ENCODE measurements around the gene SRRD.

Gene SRRD

DNA sequence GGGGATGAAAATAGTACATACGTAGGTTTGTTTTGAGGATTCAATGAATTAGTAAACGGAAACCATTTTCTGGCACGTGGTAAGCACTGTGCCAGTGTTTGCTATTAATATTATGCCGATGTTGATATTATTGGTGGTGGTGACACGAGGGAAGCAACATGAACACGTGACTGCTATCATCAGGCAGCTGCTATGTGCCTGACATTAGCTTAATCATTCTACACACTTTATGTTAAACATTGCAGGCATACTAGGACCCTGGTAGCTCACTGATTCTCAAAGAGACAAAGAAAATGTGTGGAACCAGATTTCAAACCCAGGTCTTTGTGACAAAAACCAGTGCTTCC is 656 bp downstream of the SRRD start:
- Histone ChIP-seq H3K36me3 (ENCODE audit: insufficient read depth, low read length) (peaks cover 10% of the 10 kb centered on the region; the same call in 1 of the 2 replicates), H2AFZ (ENCODE audit: low read length, unreplicated experiment) (no peak overlapping the region), H3K27ac (ENCODE audit: low read depth, low read length) (peak overlapping the region; percentile 44; the same call in 1 of the 2 replicates), H3K27me3 (ENCODE audit: insufficient read depth, low read length) (no peaks in the 10 kb centered on the region), H3K4me3 (ENCODE audit: low read depth, low read length) (peak overlapping the region; percentile 85), H3K79me2 (ENCODE audit: control insufficient read depth, insufficient read depth, low read length, unreplicated experiment) (peaks cover 25% of the 10 kb centered on the region), H3K4me1 (ENCODE audit: control insufficient read depth, insufficient read depth, low read length, unreplicated experiment) (peaks cover 8% of the 10 kb centered on the region)

DNA sequence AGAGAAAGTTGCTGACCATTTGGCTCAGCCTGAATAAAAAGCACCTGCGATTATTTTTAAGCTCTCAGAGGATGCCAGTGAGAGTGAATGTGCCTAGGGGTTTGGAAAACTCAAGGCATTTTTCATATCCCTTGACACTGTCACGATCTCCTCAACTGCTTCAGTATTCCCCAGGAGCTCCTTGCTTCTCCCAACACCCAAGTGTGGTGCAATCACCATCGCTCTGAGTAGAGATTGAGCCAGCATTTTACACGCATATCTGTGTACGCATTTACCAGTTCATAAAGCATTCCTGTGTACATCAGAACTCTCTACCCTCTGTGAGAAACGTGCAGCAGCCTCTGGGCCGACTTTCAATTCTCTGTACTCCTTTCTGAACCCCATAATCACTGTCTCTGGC is 1.3 kb downstream of the SRRD start:
- peaks cover 25% of the 10 kb centered on the region for H3K79me2 ChIP-seq (ENCODE audit: control insufficient read depth, insufficient read depth, low read length, unreplicated experiment)
- H3K4me1 ChIP-seq (ENCODE audit: control insufficient read depth, insufficient read depth, low read length, unreplicated experiment) = peaks cover 8% of the 10 kb centered on the region
- peaks cover 10% of the 10 kb centered on the region; the same call in 1 of the 2 replicates for H3K36me3 ChIP-seq (ENCODE audit: insufficient read depth, low read length)
- H3K27ac ChIP-seq (ENCODE audit: low read depth, low read length) = no peak overlapping the region
- H3K4me3 ChIP-seq (ENCODE audit: low read depth, low read length) = peak overlapping the region; percentile 85
- H2AFZ ChIP-seq (ENCODE audit: low read length, unreplicated experiment) = no peak overlapping the region
- H3K27me3 ChIP-seq (ENCODE audit: insufficient read depth, low read length) = no peaks in the 10 kb centered on the region

DNA sequence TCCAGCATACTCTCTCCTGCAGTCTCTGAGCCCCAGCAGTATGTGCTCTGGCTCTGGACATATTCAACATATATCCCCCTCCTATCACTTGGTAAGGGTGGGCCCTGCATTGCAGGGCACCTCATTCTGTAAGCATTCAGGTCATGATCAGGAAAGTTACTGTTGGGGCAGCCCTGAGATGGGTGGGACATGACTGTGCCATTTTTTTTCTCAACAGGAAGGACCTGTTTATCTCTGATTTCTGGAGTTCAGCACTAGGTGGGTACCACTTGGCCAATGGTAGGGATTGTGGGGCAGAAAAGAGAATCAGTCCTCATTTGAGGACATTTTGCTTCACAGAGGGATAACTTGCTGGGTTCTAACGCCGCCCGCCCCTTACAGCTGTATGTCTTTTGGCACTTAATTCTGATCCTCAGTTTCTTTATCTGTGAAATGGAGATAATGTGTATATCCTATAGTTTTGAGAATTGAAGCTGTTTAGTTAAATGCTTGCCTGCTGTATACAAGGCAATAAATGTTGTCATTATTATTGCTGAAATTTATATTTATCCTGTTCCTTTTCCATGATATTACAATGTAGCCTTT is 2.2 kb downstream of the SRRD start:
- Histone ChIP-seq H3K4me3 (ENCODE audit: low read depth, low read length) (no peak overlapping the region), H3K79me2 (ENCODE audit: control insufficient read depth, insufficient read depth, low read length, unreplicated experiment) (peaks cover 24% of the 10 kb centered on the region), H3K27me3 (ENCODE audit: insufficient read depth, low read length) (no peaks in the 10 kb centered on the region), H3K27ac (ENCODE audit: low read depth, low read length) (no peak overlapping the region), H2AFZ (ENCODE audit: low read length, unreplicated experiment) (no peak overlapping the region), H3K4me1 (ENCODE audit: control insufficient read depth, insufficient read depth, low read length, unreplicated experiment) (peaks cover 8% of the 10 kb centered on the region), H3K36me3 (ENCODE audit: insufficient read depth, low read length) (peaks cover 10% of the 10 kb centered on the region; the same call in 1 of the 2 replicates)

DNA sequence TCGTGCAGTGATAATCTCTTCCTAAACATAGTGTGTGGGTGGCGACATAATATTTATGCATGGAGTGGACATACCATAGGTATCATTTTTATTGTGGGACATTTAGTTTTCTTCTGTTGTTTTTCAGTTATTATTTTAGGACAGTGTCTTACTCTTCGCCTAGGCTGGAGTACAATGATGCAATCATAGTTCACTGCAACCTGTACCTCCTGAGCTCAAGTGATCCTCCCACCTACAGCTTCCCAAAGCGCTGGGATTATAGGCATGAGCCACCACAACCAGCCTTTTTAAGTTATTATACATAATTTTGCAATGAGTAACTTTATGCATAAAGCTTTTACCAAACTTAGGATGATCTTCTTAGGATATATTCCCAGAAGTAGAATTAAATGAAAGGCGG is 2.7 kb downstream of the SRRD start:
- H3K4me1 ChIP-seq (ENCODE audit: control insufficient read depth, insufficient read depth, low read length, unreplicated experiment) = peaks cover 8% of the 10 kb centered on the region
- no peaks in the 10 kb centered on the region for H3K27me3 ChIP-seq (ENCODE audit: insufficient read depth, low read length)
- no peak overlapping the region for H2AFZ ChIP-seq (ENCODE audit: low read length, unreplicated experiment)
- peaks cover 10% of the 10 kb centered on the region; the same call in 1 of the 2 replicates for H3K36me3 ChIP-seq (ENCODE audit: insufficient read depth, low read length)
- H3K4me3 ChIP-seq (ENCODE audit: low read depth, low read length) = no peak overlapping the region
- peaks cover 20% of the 10 kb centered on the region for H3K79me2 ChIP-seq (ENCODE audit: control insufficient read depth, insufficient read depth, low read length, unreplicated experiment)
- H3K27ac ChIP-seq (ENCODE audit: low read depth, low read length) = no peak overlapping the region

DNA sequence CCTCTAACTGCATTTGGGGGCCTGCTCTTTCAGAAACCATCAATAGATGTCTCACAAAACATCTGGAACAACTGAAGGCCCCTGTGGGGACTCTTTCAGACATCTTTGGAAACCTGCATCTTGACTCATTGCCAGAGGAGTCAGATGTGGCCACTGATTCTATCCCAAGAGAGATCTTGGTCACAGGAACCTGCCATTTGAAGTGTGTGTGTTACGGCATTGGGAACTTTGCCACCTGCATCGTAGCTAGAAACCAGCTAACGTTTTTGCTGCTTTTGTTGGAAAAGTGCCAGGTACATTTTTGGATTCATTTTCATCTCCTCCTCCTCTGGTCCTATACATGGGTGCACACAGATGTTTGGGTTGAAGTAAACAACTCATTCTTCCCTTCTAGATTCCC is 4.3 kb downstream of the SRRD start:
- no peak overlapping the region for H2AFZ ChIP-seq (ENCODE audit: low read length, unreplicated experiment)
- peaks cover 12% of the 10 kb centered on the region for H3K79me2 ChIP-seq (ENCODE audit: control insufficient read depth, insufficient read depth, low read length, unreplicated experiment)
- H3K4me3 ChIP-seq (ENCODE audit: low read depth, low read length) = no peak overlapping the region
- H3K27me3 ChIP-seq (ENCODE audit: insufficient read depth, low read length) = no peaks in the 10 kb centered on the region
- H3K27ac ChIP-seq (ENCODE audit: low read depth, low read length) = no peak overlapping the region
- peaks cover 13% of the 10 kb centered on the region; the same call in 1 of the 2 replicates for H3K36me3 ChIP-seq (ENCODE audit: insufficient read depth, low read length)
- peaks cover 4% of the 10 kb centered on the region for H3K4me1 ChIP-seq (ENCODE audit: control insufficient read depth, insufficient read depth, low read length, unreplicated experiment)

DNA sequence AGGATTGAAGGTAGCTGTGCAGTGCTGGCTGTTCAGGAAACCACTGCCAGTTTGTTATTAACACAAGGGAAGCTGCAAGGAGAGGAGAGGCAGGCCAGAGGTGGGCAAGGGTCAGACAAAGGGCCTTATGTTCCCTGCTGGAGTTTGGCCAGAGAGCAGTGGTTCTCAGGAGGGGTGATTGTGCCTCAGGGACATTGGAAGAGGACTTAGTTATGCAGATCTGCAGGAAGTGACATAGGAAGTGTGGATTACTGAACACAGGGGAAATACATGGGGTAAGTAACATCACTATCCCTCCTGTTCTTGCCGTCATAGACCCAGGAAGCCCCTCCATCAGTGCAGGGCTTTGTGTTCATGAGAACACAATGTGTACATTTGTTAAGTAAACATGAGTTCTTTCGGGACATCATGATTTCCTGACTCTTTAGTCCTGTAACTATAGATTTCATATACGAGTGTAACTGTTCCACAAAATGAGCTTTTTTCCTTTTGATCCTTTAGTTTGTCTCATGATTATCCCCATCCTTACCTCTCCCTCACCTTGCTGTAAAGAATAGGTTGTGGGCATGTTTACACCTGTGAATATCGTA is 5.9 kb downstream of the SRRD start:
- peaks cover 4% of the 10 kb centered on the region for H3K4me1 ChIP-seq (ENCODE audit: control insufficient read depth, insufficient read depth, low read length, unreplicated experiment)
- H3K36me3 ChIP-seq (ENCODE audit: insufficient read depth, low read length) = peaks cover 13% of the 10 kb centered on the region; the same call in 1 of the 2 replicates
- no peaks in the 10 kb centered on the region for H3K27me3 ChIP-seq (ENCODE audit: insufficient read depth, low read length)
- H3K4me3 ChIP-seq (ENCODE audit: low read depth, low read length) = no peak overlapping the region
- H3K79me2 ChIP-seq (ENCODE audit: control insufficient read depth, insufficient read depth, low read length, unreplicated experiment) = peaks cover 6% of the 10 kb centered on the region
- H2AFZ ChIP-seq (ENCODE audit: low read length, unreplicated experiment) = no peak overlapping the region
- no peak overlapping the region for H3K27ac ChIP-seq (ENCODE audit: low read depth, low read length)

DNA sequence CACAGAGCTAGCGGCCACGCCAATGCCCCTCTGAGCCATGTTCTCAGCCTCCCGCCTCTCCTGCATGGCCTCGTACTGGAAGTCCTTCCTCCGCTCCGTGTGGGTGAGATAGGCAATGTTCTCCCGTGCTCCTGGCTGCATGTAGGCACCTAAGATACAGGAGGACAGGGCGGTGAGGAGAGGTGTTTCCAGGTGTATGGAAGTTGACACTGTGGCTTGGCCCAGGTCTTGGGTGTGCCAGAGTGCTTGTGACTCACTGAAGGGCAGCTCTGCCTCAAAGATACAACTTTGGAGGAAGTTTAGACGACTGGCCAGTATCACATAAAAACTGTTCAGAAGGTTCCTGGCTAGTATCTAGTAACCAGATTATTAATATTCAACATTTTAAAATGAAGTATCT is 8.5 kb downstream of the SRRD start:
- H3K4me3 ChIP-seq (ENCODE audit: low read depth, low read length) = no peak overlapping the region
- H3K79me2 ChIP-seq (ENCODE audit: control insufficient read depth, insufficient read depth, low read length, unreplicated experiment) = no peaks in the 10 kb centered on the region
- no peaks in the 10 kb centered on the region for H3K27me3 ChIP-seq (ENCODE audit: insufficient read depth, low read length)
- H3K4me1 ChIP-seq (ENCODE audit: control insufficient read depth, insufficient read depth, low read length, unreplicated experiment) = no peaks in the 10 kb centered on the region
- H3K36me3 ChIP-seq (ENCODE audit: insufficient read depth, low read length) = peaks cover 13% of the 10 kb centered on the region; the same call in 1 of the 2 replicates
- no peak overlapping the region for H2AFZ ChIP-seq (ENCODE audit: low read length, unreplicated experiment)
- H3K27ac ChIP-seq (ENCODE audit: low read depth, low read length) = no peak overlapping the region

DNA sequence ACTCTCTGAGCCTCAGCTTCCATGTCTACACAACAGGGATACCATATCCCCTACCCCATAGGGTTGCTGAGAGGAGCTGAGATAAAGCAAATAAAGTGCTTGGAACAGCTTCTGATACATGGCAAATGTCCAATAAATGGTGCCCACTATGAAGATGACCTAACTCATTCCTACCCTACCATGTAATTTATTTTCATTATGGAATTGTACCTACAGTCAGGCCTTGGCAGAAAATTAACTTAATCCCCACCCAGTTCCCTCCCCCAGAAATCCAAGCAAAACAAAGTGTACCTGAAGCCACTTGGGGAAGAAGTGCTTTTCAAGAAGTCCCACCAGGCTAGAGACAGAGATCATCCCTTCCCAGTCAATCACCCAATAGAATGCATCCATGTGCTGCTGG is 10.8 kb downstream of the SRRD start:
- no peak overlapping the region for H3K4me3 ChIP-seq (ENCODE audit: low read depth, low read length)
- H2AFZ ChIP-seq (ENCODE audit: low read length, unreplicated experiment) = no peak overlapping the region
- no peaks in the 10 kb centered on the region for H3K27me3 ChIP-seq (ENCODE audit: insufficient read depth, low read length)
- H3K4me1 ChIP-seq (ENCODE audit: control insufficient read depth, insufficient read depth, low read length, unreplicated experiment) = no peaks in the 10 kb centered on the region
- no peak overlapping the region for H3K27ac ChIP-seq (ENCODE audit: low read depth, low read length)
- H3K79me2 ChIP-seq (ENCODE audit: control insufficient read depth, insufficient read depth, low read length, unreplicated experiment) = no peaks in the 10 kb centered on the region
- H3K36me3 ChIP-seq (ENCODE audit: insufficient read depth, low read length) = peaks cover 8% of the 10 kb centered on the region; the same call in 1 of the 2 replicates

DNA sequence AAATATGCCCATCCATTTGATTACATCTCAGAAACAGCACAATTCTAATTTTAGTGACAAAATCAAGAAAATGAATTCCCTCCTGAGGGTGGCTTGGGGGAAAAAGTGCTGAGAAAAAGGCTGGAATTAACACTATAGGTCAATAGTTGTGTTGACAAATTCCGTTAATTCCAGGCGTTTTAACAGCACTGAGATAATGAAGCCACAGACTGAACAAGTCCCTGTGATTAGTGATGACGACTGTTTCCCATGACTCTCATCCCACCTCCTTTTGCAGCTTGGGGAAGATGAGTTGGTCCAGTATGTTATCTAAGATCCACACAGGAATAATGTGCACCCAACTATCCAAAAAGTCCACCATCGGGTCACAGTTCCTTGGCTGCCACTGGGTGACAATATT is 12.8 kb downstream of the SRRD start:
- no peaks in the 10 kb centered on the region for H3K4me1 ChIP-seq (ENCODE audit: control insufficient read depth, insufficient read depth, low read length, unreplicated experiment)
- H3K36me3 ChIP-seq (ENCODE audit: insufficient read depth, low read length) = peaks cover 13% of the 10 kb centered on the region
- H3K4me3 ChIP-seq (ENCODE audit: low read depth, low read length) = no peak overlapping the region
- H3K79me2 ChIP-seq (ENCODE audit: control insufficient read depth, insufficient read depth, low read length, unreplicated experiment) = no peaks in the 10 kb centered on the region
- no peaks in the 10 kb centered on the region for H3K27me3 ChIP-seq (ENCODE audit: insufficient read depth, low read length)
- H2AFZ ChIP-seq (ENCODE audit: low read length, unreplicated experiment) = no peak overlapping the region
- H3K27ac ChIP-seq (ENCODE audit: low read depth, low read length) = no peak overlapping the region

DNA sequence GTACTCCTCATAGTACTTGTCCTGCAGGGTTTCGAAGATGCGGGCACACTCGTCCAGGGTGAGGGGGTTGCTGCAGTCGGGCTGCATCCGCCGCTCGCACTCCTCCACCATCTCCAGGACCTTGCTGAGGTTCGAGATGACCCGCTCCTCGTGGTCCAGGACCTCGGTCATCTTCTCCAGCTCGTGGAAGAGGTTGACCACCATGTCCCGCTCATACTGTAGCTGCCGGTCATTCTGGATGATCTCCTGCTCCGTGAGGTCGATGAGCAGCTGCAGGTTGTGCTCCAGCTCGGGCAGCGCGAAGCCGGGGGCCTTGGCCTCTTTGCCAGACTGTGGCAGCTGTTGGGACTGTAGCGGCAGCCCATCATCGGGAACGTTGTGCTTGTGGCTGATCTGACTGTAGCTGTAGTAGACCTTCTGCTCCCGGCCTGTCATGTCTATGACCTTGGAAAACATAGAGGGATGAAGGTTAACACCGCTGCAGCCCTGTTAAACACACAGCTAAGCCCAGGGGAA is 15.6 kb downstream of the SRRD start:
- Histone ChIP-seq H3K79me2 (ENCODE audit: control insufficient read depth, insufficient read depth, low read length, unreplicated experiment) (no peaks in the 10 kb centered on the region), H3K4me3 (ENCODE audit: low read depth, low read length) (no peak overlapping the region), H2AFZ (ENCODE audit: low read length, unreplicated experiment) (no peak overlapping the region), H3K27me3 (ENCODE audit: insufficient read depth, low read length) (no peaks in the 10 kb centered on the region), H3K27ac (ENCODE audit: low read depth, low read length) (no peak overlapping the region), H3K4me1 (ENCODE audit: control insufficient read depth, insufficient read depth, low read length, unreplicated experiment) (no peaks in the 10 kb centered on the region), H3K36me3 (ENCODE audit: insufficient read depth, low read length) (peaks cover 11% of the 10 kb centered on the region)

DNA sequence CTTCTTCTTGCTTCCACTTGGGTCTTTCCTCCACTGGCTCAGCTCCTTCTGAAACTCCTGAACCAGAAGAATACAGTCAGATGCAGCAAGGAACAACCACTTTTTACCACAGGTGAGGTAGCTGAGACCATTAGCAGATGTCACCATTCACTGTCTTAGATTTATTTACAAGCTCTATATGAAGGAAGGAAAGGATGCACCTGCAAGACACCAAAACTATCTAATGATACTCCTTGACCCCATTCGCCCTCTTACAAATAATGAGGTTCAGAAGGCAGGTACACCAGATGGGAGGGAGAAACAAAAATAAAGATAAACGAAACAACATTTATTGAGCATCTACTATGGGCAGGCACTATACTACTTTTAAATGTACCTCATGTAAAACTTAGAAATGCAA is 18.3 kb downstream of the SRRD start:
- H3K79me2 ChIP-seq (ENCODE audit: control insufficient read depth, insufficient read depth, low read length, unreplicated experiment) = no peaks in the 10 kb centered on the region
- H3K27ac ChIP-seq (ENCODE audit: low read depth, low read length) = no peak overlapping the region
- peaks cover 11% of the 10 kb centered on the region for H3K36me3 ChIP-seq (ENCODE audit: insufficient read depth, low read length)
- H2AFZ ChIP-seq (ENCODE audit: low read length, unreplicated experiment) = no peak overlapping the region
- no peaks in the 10 kb centered on the region for H3K27me3 ChIP-seq (ENCODE audit: insufficient read depth, low read length)
- H3K4me3 ChIP-seq (ENCODE audit: low read depth, low read length) = no peak overlapping the region
- no peaks in the 10 kb centered on the region for H3K4me1 ChIP-seq (ENCODE audit: control insufficient read depth, insufficient read depth, low read length, unreplicated experiment)
